Activated CD4-positive, alpha-beta T cell treated with anti-CD3 and anti-CD28 coated beads, Interleukin-2, amount 10 ng/mL, durations not matched to agents 24 days and 14 days (primary cell): Measurements from ENCODE around the gene PID1. TPM values are rescaled to one million over a fixed set of nuclear protein-coding genes. Genes with fewer than 3 reads are reported as not detected.

ENCODE experiments used
- DNase-seq: peaks from one replicate; pipeline ENCODE4 v3.0.0; 2022
- H3K27ac Mint-ChIP-seq: one replicate; pipeline ENCODE4 v1.8.0; 2022; ENCODE audit warnings: mild to moderate bottlenecking, mixed read lengths
- H3K27me3 Mint-ChIP-seq: one replicate; pipeline ENCODE4 v1.8.0; 2022; ENCODE audit warnings: mixed read lengths
- H3K36me3 Mint-ChIP-seq: one replicate; pipeline ENCODE4 v1.8.0; 2022; ENCODE audit warnings: low read depth, mild to moderate bottlenecking, mixed read lengths
- H3K4me1 Mint-ChIP-seq: one replicate; pipeline ENCODE4 v1.8.0; 2021; ENCODE audit warnings: mixed read lengths
- H3K4me3 Mint-ChIP-seq: one replicate; pipeline ENCODE4 v1.8.0; 2022; ENCODE audit warnings: mild to moderate bottlenecking, moderate library complexity, mixed read lengths
- H3K9me3 Mint-ChIP-seq: one replicate; pipeline ENCODE4 v1.8.0; 2021; ENCODE audit warnings: mixed read lengths
- intact Hi-C: fragments of 100-400 bp; cut with micrococcal nuclease; formaldehyde crosslinking; loops from one replicate; pipeline ENCODE4 v1.15.1; 2023
- total RNA-seq: library from RNA; stranded (reverse); gene quantifications from 2 replicates; pipeline ENCODE4 v1.2.3, GENCODE V29; 2022

The PID1 gene
- total RNA-seq, 1 donor from 2014 or later, result not detected

GRCh38 chr2:228986961-228987360 is 284.1 kb downstream of the PID1 start:
- H3K9me3 Mint-ChIP-seq, result no peaks in the 10 kb centered on the region
- H3K36me3 Mint-ChIP-seq, result no peaks in the 10 kb centered on the region
- no peaks in the 10 kb centered on the region for H3K4me1 Mint-ChIP-seq
- intact Hi-C loops, result no loop called here
- no peak overlapping the region for H3K4me3 Mint-ChIP-seq
- H3K27me3 Mint-ChIP-seq, result no peaks in the 10 kb centered on the region
- no peak overlapping the region for H3K27ac Mint-ChIP-seq
- no peak for DNase-seq

GRCh38 chr2:228983700-228984099 is 287.4 kb downstream of the PID1 start:
- intact Hi-C loops, result no loop called here
- no peaks in the 10 kb centered on the region for H3K4me1 Mint-ChIP-seq
- DNase-seq, result no peak
- peaks cover 3% of the 10 kb centered on the region for H3K9me3 Mint-ChIP-seq
- no peaks in the 10 kb centered on the region for H3K27me3 Mint-ChIP-seq
- no peak overlapping the region for H3K4me3 Mint-ChIP-seq
- no peaks in the 10 kb centered on the region for H3K36me3 Mint-ChIP-seq
- no peak overlapping the region for H3K27ac Mint-ChIP-seq

DNA sequence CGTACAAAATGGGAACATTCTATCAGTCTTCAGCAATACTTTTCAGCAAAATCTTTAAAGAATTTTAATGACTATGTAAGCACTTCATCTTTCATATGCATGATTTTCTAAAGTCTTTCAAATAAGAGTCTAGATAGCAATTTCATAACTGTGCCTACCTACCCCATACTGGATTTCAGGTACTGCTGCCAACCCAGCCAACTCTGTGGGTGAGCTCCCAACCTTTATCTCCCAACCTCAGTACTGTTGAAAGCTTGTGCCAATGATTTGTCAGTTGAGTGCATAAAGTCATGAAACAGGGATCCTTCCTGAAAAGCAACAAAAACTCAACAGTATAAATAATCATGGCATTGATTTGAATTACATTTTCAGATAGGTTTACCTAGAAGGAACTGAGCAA is 296.9 kb downstream of the PID1 start:
- Mint-ChIP-seq H3K36me3 (no peaks in the 10 kb centered on the region), H3K27ac (no peak overlapping the region), H3K27me3 (no peaks in the 10 kb centered on the region), H3K4me1 (no peaks in the 10 kb centered on the region), H3K4me3 (no peak overlapping the region), H3K9me3 (peaks cover 3% of the 10 kb centered on the region)
- no peak for DNase-seq
- intact Hi-C loops, result no loop called here
